Liver (tissue), 9 donors: Measurements from ENCODE around the gene MAP3K5. TPM values are rescaled to one million over a fixed set of nuclear protein-coding genes. Genes with fewer than 3 reads are reported as not detected.

ENCODE experiments used
- DNase-seq: peaks from one replicate; pipeline ENCODE4 v3.0.0-alpha.2; 2017; ENCODE audit warnings: low spot score
- H3K27ac ChIP-seq, 2 donors: one replicate each; pipeline ENCODE4 v1.7.0; 2013; ENCODE audit warnings: inconsistent platforms in 2 of 2, low read length in 2 of 2, control low read depth in 1 of 2, low read depth in 1 of 2, mild to moderate bottlenecking in 1 of 2
- H3K27me3 ChIP-seq, 4 donors: one replicate each; pipeline versions ENCODE4 v1.6.1 to v1.7.0; 2013; ENCODE audit warnings: low read length in 3 of 4, inconsistent platforms in 1 of 4, mild to moderate bottlenecking in 1 of 4, moderate library complexity in 1 of 4; ENCODE audit not compliant: control insufficient read depth in 4 of 4, insufficient read depth in 4 of 4
- H3K36me3 ChIP-seq, 4 donors: one replicate each; pipeline versions ENCODE4 v1.6.1 to v1.7.0; 2013; ENCODE audit warnings: low read length in 3 of 4, mild to moderate bottlenecking in 3 of 4, low read depth in 1 of 4, moderate library complexity in 1 of 4; ENCODE audit not compliant: control insufficient read depth in 4 of 4, insufficient read depth in 3 of 4
- H3K4me1 ChIP-seq, 4 donors: one replicate each; pipeline versions ENCODE4 v1.6.1 to v1.7.0; 2013; ENCODE audit warnings: low read length in 3 of 4, mild to moderate bottlenecking in 3 of 4, moderate library complexity in 1 of 4; ENCODE audit not compliant: control insufficient read depth in 4 of 4, insufficient read depth in 4 of 4
- H3K4me3 ChIP-seq, 3 donors: one replicate each; pipeline versions ENCODE4 v1.6.1 to v1.7.0; 2013; ENCODE audit warnings: low read length in 3 of 3, control low read depth in 1 of 3, low read depth in 1 of 3, mild to moderate bottlenecking in 1 of 3
- H3K9ac ChIP-seq, 2 donors: one replicate each; pipeline ENCODE4 v1.7.0; 2013; ENCODE audit warnings: low read length in 2 of 2, mild to moderate bottlenecking in 2 of 2, moderate library complexity in 2 of 2, control low read depth in 1 of 2, low read depth in 1 of 2
- H3K9me3 ChIP-seq, 4 donors: one replicate each; pipeline versions ENCODE4 v1.6.1 to v1.7.0; 2013; ENCODE audit warnings: low read length in 3 of 4; ENCODE audit not compliant: control insufficient read depth in 4 of 4
- EGR1 ChIP-seq, 2 donors: IDR thresholded peaks; 2 replicates each; pipeline ENCODE4 v1.6.1; 2016 to 2018; ENCODE audit warnings: antibody characterized with exemption in 2 of 2, low read depth in 2 of 2
- FOXA1 ChIP-seq: IDR thresholded peaks from 2 replicates; pipeline ENCODE4 v1.6.1; 2016; ENCODE audit warnings: antibody characterized with exemption
- FOXA2 ChIP-seq: IDR thresholded peaks from 2 replicates; pipeline ENCODE4 v1.6.1; 2016; ENCODE audit warnings: antibody characterized with exemption
- GABPA ChIP-seq, 2 donors: IDR thresholded peaks in 1 of 2; conservative IDR thresholded peaks in 1 of 2; 2 replicates each; pipeline ENCODE4 v1.6.1; 2016; ENCODE audit warnings: antibody characterized with exemption in 2 of 2, mild to moderate bottlenecking in 1 of 2, moderate library complexity in 1 of 2
- HNF4A ChIP-seq, 2 donors: conservative IDR thresholded peaks; 2 replicates each; pipeline ENCODE4 v1.6.1; 2016; ENCODE audit warnings: antibody characterized with exemption in 2 of 2, mild to moderate bottlenecking in 2 of 2
- HNF4G ChIP-seq: IDR thresholded peaks from 2 replicates; pipeline ENCODE4 v1.6.1; 2016; ENCODE audit warnings: antibody characterized with exemption
- JUND ChIP-seq, 2 donors: IDR thresholded peaks; 2 replicates each; pipeline ENCODE4 v1.6.1; 2016; ENCODE audit warnings: antibody characterized with exemption in 2 of 2
- NR2F2 ChIP-seq: IDR thresholded peaks from 2 replicates; pipeline ENCODE4 v1.6.1; 2016; ENCODE audit warnings: antibody characterized with exemption
- RAD21 ChIP-seq, 2 donors: IDR thresholded peaks; 2 replicates each; pipeline ENCODE4 v1.6.1; 2016; ENCODE audit warnings: antibody characterized with exemption in 2 of 2, mild to moderate bottlenecking in 2 of 2
- RXRA ChIP-seq, 2 donors: IDR thresholded peaks; 2 replicates each; pipeline ENCODE4 v1.6.1; 2017 to 2018; ENCODE audit warnings: antibody characterized with exemption in 2 of 2, mild to moderate bottlenecking in 1 of 2
- SP1 ChIP-seq: IDR thresholded peaks from 2 replicates; pipeline ENCODE4 v1.6.1; 2018; ENCODE audit warnings: antibody characterized with exemption, mild to moderate bottlenecking
- TAF1 ChIP-seq: conservative IDR thresholded peaks from 2 replicates; pipeline ENCODE4 v1.6.1; 2016; ENCODE audit warnings: antibody characterized with exemption, mild to moderate bottlenecking
- YY1 ChIP-seq: IDR thresholded peaks from 2 replicates; pipeline ENCODE4 v1.6.1; 2016; ENCODE audit warnings: antibody characterized with exemption, mild to moderate bottlenecking
- WGBS: extraction: QIAGEN DNeasy Blood & Tissue Kit; methylation state at CpG from one replicate; pipeline ENCODE4 v1.1.7; 2013; 5-methylcytosine and 5-hydroxymethylcytosine counted together
- polyA plus RNA-seq, 2 donors: library from polyadenylated mRNA; stranded (reverse) in 1 of 2; unstranded in 1 of 2; fragments of 200-250 nt in 1 of 2; fragments of >200 nt in 1 of 2; fragmentation: Nextera tagmentation in 1 of 2; extraction: Ambion mirVana in 1 of 2; gene quantifications; one replicate each; pipeline versions ENCODE4 v1.2.1 to v1.2.3, GENCODE V29; 2013 to 2015
- total RNA-seq, 2 donors: library from RNA; depleted of rRNA; stranded (reverse); fragments of >200 nt; gene quantifications; one replicate each; pipeline ENCODE4 v1.2.3, GENCODE V29; 2014
- TF ChIP-seq, protein P1 (sequence below): fragments of 150-350 bp; IDR thresholded peaks from 2 replicates; pipeline ENCODE4 v1.5.1; 2017; ENCODE audit warnings: improper control_type of control experiment, low read depth, low read length; ENCODE audit not compliant: missing input control
- TF ChIP-seq, protein P2 (sequence below): IDR thresholded peaks from 2 replicates; pipeline ENCODE4 v1.6.1; 2016; ENCODE audit warnings: antibody characterized with exemption
- TF ChIP-seq, protein P3 (sequence below): IDR thresholded peaks from 2 replicates; pipeline ENCODE4 v1.6.1; 2016; ENCODE audit warnings: antibody characterized with exemption
- TF ChIP-seq, protein P4 (sequence below): IDR thresholded peaks from 2 replicates; pipeline ENCODE4 v1.6.1; 2016; ENCODE audit warnings: antibody characterized with exemption, mild to moderate bottlenecking
- TF ChIP-seq, protein P5 (sequence below): IDR thresholded peaks from 2 replicates; pipeline ENCODE4 v1.6.1; 2016; ENCODE audit warnings: antibody characterized with exemption
- donor health status: healthy.
- donor health status: healthy.
- donor health status: healthy.
- donor health status: healthy.
- donor health status: healthy.

The MAP3K5 gene
- total and polyA plus RNA-seq, 4 donors: 2.9 to 18.0 (median 5.5) TPM

DNA sequence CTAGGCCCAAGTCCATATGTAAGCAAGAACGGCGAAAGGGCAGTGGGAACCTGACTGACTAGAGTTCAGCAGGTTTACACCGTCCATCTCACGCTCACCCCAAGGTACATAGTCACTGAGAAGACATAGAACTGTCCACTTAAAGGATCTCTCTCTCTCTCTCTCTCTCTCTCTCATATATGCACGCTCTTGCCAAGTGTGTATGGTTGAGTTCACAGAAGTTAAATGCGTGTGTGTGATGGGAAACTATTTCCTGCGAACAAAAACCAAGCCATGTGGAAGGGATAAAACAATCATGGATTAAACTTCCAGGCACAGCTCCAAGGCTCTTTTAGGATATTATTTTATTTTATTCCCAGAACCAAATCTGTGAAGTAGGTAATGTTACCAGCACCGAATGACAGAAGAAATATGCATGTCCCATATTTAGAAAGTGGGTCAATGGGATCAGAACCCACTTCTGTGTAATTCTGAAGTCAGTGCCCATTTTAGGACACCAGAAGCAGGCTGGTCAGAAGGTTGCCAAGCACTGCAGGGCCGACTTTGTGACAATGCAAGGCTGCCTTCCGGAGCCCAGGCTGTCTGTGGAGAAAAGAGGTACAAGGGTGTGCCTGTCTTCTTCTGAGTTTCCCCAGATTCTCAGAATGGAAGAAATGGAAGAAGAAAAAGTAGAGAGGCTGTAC lies 192.8 kb downstream of the MAP3K5 start:
- DNase-seq: no peak
- Histone ChIP-seq H3K4me3 (no peak overlapping the region), H3K27ac (no peak overlapping the region), H3K9me3 (no peaks in the 10 kb centered on the region), H3K9ac (no peak overlapping the region), H3K27me3 (no peaks in the 10 kb centered on the region), H3K4me1 (peaks cover 0 to 4% (median 0%) of the 10 kb centered on the region in 4 donors), H3K36me3 (no peaks in the 10 kb centered on the region)
- WGBS: 92% methylated on average over 10 of the region's 10 CpGs
- TF ChIP-seq RAD21 (IDR thresholded peaks at IDR 0.05) (no peak), TAF1 (no peak), FOXA2 (no peak), JUND (IDR thresholded peaks at IDR 0.05) (no peak), RXRA (IDR thresholded peaks at IDR 0.05) (no peak), FOXA1 (no peak), HNF4G (no peak), YY1 (no peak), EGR1 (IDR thresholded peaks at IDR 0.05; ENCODE audit: low read depth in 2 of 2) (no peak), NR2F2 (no peak), GABPA (IDR thresholded peaks at IDR 0.05 in 1 of 2, conservative IDR thresholded peaks at IDR 0.05 in 1 of 2) (no peak), HNF4A (conservative IDR thresholded peaks at IDR 0.05) (no peak), SP1 (no peak)
- TF ChIP-seq, protein P1, sequence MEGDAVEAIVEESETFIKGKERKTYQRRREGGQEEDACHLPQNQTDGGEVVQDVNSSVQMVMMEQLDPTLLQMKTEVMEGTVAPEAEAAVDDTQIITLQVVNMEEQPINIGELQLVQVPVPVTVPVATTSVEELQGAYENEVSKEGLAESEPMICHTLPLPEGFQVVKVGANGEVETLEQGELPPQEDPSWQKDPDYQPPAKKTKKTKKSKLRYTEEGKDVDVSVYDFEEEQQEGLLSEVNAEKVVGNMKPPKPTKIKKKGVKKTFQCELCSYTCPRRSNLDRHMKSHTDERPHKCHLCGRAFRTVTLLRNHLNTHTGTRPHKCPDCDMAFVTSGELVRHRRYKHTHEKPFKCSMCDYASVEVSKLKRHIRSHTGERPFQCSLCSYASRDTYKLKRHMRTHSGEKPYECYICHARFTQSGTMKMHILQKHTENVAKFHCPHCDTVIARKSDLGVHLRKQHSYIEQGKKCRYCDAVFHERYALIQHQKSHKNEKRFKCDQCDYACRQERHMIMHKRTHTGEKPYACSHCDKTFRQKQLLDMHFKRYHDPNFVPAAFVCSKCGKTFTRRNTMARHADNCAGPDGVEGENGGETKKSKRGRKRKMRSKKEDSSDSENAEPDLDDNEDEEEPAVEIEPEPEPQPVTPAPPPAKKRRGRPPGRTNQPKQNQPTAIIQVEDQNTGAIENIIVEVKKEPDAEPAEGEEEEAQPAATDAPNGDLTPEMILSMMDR: no peak
- TF ChIP-seq, protein P2, sequence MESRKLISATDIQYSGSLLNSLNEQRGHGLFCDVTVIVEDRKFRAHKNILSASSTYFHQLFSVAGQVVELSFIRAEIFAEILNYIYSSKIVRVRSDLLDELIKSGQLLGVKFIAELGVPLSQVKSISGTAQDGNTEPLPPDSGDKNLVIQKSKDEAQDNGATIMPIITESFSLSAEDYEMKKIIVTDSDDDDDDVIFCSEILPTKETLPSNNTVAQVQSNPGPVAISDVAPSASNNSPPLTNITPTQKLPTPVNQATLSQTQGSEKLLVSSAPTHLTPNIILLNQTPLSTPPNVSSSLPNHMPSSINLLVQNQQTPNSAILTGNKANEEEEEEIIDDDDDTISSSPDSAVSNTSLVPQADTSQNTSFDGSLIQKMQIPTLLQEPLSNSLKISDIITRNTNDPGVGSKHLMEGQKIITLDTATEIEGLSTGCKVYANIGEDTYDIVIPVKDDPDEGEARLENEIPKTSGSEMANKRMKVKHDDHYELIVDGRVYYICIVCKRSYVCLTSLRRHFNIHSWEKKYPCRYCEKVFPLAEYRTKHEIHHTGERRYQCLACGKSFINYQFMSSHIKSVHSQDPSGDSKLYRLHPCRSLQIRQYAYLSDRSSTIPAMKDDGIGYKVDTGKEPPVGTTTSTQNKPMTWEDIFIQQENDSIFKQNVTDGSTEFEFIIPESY: no peak
- TF ChIP-seq, protein P3, sequence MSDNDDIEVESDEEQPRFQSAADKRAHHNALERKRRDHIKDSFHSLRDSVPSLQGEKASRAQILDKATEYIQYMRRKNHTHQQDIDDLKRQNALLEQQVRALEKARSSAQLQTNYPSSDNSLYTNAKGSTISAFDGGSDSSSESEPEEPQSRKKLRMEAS: no peak
- TF ChIP-seq, protein P4, sequence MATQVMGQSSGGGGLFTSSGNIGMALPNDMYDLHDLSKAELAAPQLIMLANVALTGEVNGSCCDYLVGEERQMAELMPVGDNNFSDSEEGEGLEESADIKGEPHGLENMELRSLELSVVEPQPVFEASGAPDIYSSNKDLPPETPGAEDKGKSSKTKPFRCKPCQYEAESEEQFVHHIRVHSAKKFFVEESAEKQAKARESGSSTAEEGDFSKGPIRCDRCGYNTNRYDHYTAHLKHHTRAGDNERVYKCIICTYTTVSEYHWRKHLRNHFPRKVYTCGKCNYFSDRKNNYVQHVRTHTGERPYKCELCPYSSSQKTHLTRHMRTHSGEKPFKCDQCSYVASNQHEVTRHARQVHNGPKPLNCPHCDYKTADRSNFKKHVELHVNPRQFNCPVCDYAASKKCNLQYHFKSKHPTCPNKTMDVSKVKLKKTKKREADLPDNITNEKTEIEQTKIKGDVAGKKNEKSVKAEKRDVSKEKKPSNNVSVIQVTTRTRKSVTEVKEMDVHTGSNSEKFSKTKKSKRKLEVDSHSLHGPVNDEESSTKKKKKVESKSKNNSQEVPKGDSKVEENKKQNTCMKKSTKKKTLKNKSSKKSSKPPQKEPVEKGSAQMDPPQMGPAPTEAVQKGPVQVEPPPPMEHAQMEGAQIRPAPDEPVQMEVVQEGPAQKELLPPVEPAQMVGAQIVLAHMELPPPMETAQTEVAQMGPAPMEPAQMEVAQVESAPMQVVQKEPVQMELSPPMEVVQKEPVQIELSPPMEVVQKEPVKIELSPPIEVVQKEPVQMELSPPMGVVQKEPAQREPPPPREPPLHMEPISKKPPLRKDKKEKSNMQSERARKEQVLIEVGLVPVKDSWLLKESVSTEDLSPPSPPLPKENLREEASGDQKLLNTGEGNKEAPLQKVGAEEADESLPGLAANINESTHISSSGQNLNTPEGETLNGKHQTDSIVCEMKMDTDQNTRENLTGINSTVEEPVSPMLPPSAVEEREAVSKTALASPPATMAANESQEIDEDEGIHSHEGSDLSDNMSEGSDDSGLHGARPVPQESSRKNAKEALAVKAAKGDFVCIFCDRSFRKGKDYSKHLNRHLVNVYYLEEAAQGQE: no peak
- TF ChIP-seq, protein P5, sequence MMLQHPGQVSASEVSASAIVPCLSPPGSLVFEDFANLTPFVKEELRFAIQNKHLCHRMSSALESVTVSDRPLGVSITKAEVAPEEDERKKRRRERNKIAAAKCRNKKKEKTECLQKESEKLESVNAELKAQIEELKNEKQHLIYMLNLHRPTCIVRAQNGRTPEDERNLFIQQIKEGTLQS: no peak
